GM19023 (cell line): ENCODE measurements around the gene NDP.
"Not testable (repeated sequence)": the region's sequence is repeated elsewhere in the genome, so short reads cannot be mapped to it uniquely, and the experiment has no call there.

Experiments used
- ATAC-seq: cut with Tn5 transposase; IDR thresholded peaks from one replicate; pipeline ENCODE4 v1.9.1; 2021; ENCODE audit warnings: mild to moderate bottlenecking, moderate library complexity; ENCODE audit not compliant: unreplicated experiment

Gene NDP

GRCh38 chrX:43971966-43972961 is 926 bp downstream of the NDP start:
- no peak for ATAC-seq

- no peak for ATAC-seq
These were observed 2.7 kb downstream of the NDP start for GRCh38 chrX:43970528-43970927.

GRCh38 chrX:43969504-43970501 is 3.4 kb downstream of the NDP start:
- no peak for ATAC-seq

GRCh38 chrX:43968359-43968781 is 4.8 kb downstream of the NDP start:
- no peak for ATAC-seq

GRCh38 chrX:43964936-43965335 is 8.3 kb downstream of the NDP start:
- ATAC-seq, result no peak

GRCh38 chrX:43963726-43964125 is 9.5 kb downstream of the NDP start:
- no peak for ATAC-seq

- ATAC-seq, result no peak
These were observed 10.6 kb downstream of the NDP start for GRCh38 chrX:43962636-43963035.

GRCh38 chrX:43961699-43962098 is 11.5 kb downstream of the NDP start:
- no peak for ATAC-seq

- ATAC-seq, result no peak
These were observed 14.7 kb downstream of the NDP start for GRCh38 chrX:43958529-43958928.

- ATAC-seq, result no peak
These were observed 17.2 kb downstream of the NDP start for GRCh38 chrX:43956034-43956433.

- no peak for ATAC-seq
These were observed 20.0 kb downstream of the NDP start for GRCh38 chrX:43953218-43953617.

GRCh38 chrX:43949669-43950068 is 23.5 kb downstream of the NDP start:
- ATAC-seq, result no peak

- ATAC-seq, result no peak
These were observed 32.2 kb downstream of the NDP start for GRCh38 chrX:43940816-43941474.

GRCh38 chrX:43939187-43939926 is 33.8 kb downstream of the NDP start:
- ATAC-seq, result no peak

- not testable (repeated sequence) for ATAC-seq
These were observed 51.2 kb downstream of the NDP start for GRCh38 chrX:43922032-43922431.

- ATAC-seq, result not testable (repeated sequence)
These were observed 62.4 kb downstream of the NDP start for GRCh38 chrX:43910772-43911171.

GRCh38 chrX:43910012-43910411 is 63.2 kb downstream of the NDP start:
- ATAC-seq, result no peak

- no peak for ATAC-seq
These were observed 64.0 kb downstream of the NDP start for GRCh38 chrX:43909141-43909540.

- ATAC-seq, result no peak
These were observed 73.0 kb downstream of the NDP start for GRCh38 chrX:43899878-43900815.
